ENCODE measurements around the gene MAP4K4. TPM values are rescaled to one million over a fixed set of nuclear protein-coding genes. Genes with fewer than 3 reads are reported as not detected.
A peak's percentile ranks its signal among the peaks of the same experiment; 100 is the strongest.

Gene MAP4K4
- total and polyA plus RNA-seq, 2 of the 13 experiments (the other 11 are each of a cell fraction or from before 2014, with no cell fraction given): 105 to 264 TPM

- no peak for TF ChIP-seq TRIM22 (IDR thresholded peaks at IDR 0.05)
- peak; percentile 67; the same call in 1 of the 2 replicates for TF ChIP-seq CEBPG (CRISPR knock-in tag; IDR thresholded peaks at IDR 0.05)
- TF ChIP-seq HNF4G (IDR thresholded peaks at IDR 0.05; ENCODE audit: borderline replicate concordance, low read depth, low read length): peak; percentile 36; the same call in 1 of the 2 replicates
- TF ChIP-seq HNF4G (CRISPR knock-in tag; IDR thresholded peaks at IDR 0.05; ENCODE audit: borderline replicate concordance, low read depth): no peak
- TF ChIP-seq IKZF4 (CRISPR knock-in tag; IDR thresholded peaks at IDR 0.05; ENCODE audit: borderline replicate concordance, low read depth, not compliant biosample characterization): no peak
- TF ChIP-seq ZNF7 (CRISPR knock-in tag; IDR thresholded peaks at IDR 0.05): no peak
- TF ChIP-seq ZNF670 (CRISPR knock-in tag; IDR thresholded peaks at IDR 0.05; ENCODE audit: borderline replicate concordance): no peak
- peak; percentile 83; the same call in 1 of the 2 replicates for TF ChIP-seq TBX3 (IDR thresholded peaks at IDR 0.05; ENCODE audit: borderline replicate concordance)
- peak; percentile 82; the same call in 1 of the 2 replicates for TF ChIP-seq FOXP1 (IDR thresholded peaks at IDR 0.05)
- no peak for TF ChIP-seq FOXP1 (CRISPR knock-in tag; IDR thresholded peaks at IDR 0.05)
- no peak for TF ChIP-seq TAF1 (CRISPR knock-in tag; IDR thresholded peaks at IDR 0.05)
- 0 out of 2 replicates have a peak, but pooled peaks have one; percentile 32 for TF ChIP-seq MAFF (IDR thresholded peaks at IDR 0.05; ENCODE audit: low read depth, low read length)
- TF ChIP-seq RBM22 (optimal IDR thresholded peaks at IDR 0.05; ENCODE audit: low read length): peak; percentile 68
- TF ChIP-seq MAFK (conservative IDR thresholded peaks at IDR 0.05 in 1 of 2, IDR thresholded peaks at IDR 0.05 in 1 of 2; ENCODE audit: low read length in 2 of 2): peak; percentile 23 to 45; a peak in 2 of 4 replicates
- no peak for TF ChIP-seq LRRFIP1 (CRISPR knock-in tag; conservative IDR thresholded peaks at IDR 0.05)
- TF ChIP-seq MNT (IDR thresholded peaks at IDR 0.05): peak; percentile 50
- no peak for TF ChIP-seq ZNF770 (CRISPR knock-in tag; IDR thresholded peaks at IDR 0.05)
- TF ChIP-seq ZNF431 (CRISPR knock-in tag; IDR thresholded peaks at IDR 0.05; ENCODE audit: borderline replicate concordance, low read depth): no peak
- peak; percentile 50; the same call in 1 of the 2 replicates for TF ChIP-seq FOXA1 (IDR thresholded peaks at IDR 0.05)
- TF ChIP-seq FOXA1 (CRISPR knock-in tag; IDR thresholded peaks at IDR 0.05): no peak
- TF ChIP-seq PREB (CRISPR knock-in tag; IDR thresholded peaks at IDR 0.05): no peak
- TF ChIP-seq ZNF850 (CRISPR knock-in tag; conservative IDR thresholded peaks at IDR 0.05): no peak
- peak; percentile 83 for TF ChIP-seq CEBPB (IDR thresholded peaks at IDR 0.05; ENCODE audit: borderline replicate concordance, low read depth, low read length)
- TF ChIP-seq JDP2 (CRISPR knock-in tag; IDR thresholded peaks at IDR 0.05; ENCODE audit: borderline replicate concordance): no peak
These were observed 105.6 kb downstream of the MAP4K4 start (continued) for GRCh38 chr2:101803128-101803527.
